Thymus (tissue), 11 donors: ENCODE measurements around the gene PARVB. TPM values are rescaled to one million over a fixed set of nuclear protein-coding genes. Genes with fewer than 3 reads are reported as not detected.

Experiments used
- DNase-seq, 9 donors: peaks; one replicate each; pipeline ENCODE4 v3.0.0-alpha.2; 2013; ENCODE audit warnings: low spot score in 9 of 9, low read depth in 6 of 9, missing footprints in 1 of 9
- H3K27ac ChIP-seq, 2 donors: one replicate each; pipeline ENCODE4 v1.5.1; 2013; ENCODE audit warnings: control low read depth in 1 of 2, low read depth in 1 of 2, low read length in 1 of 2, mild to moderate bottlenecking in 1 of 2, moderate library complexity in 1 of 2
- H3K27me3 ChIP-seq, 2 donors: one replicate each; pipeline ENCODE4 v1.5.1; 2013; ENCODE audit warnings: low read length in 1 of 2; ENCODE audit not compliant: control insufficient read depth in 2 of 2, insufficient read depth in 1 of 2
- H3K36me3 ChIP-seq, 2 donors: one replicate each; pipeline ENCODE4 v1.5.1; 2013; ENCODE audit warnings: low read length in 1 of 2, mild to moderate bottlenecking in 1 of 2, moderate library complexity in 1 of 2; ENCODE audit not compliant: control insufficient read depth in 2 of 2, insufficient read depth in 2 of 2
- H3K4me1 ChIP-seq, 2 donors: one replicate each; pipeline ENCODE4 v1.5.1; 2013; ENCODE audit warnings: low read length in 2 of 2; ENCODE audit not compliant: control insufficient read depth in 2 of 2, insufficient read depth in 2 of 2
- H3K4me3 ChIP-seq, 2 donors: one replicate each; pipeline ENCODE4 v1.5.1; 2013; ENCODE audit warnings: low read length in 2 of 2, control low read depth in 1 of 2, mild to moderate bottlenecking in 1 of 2
- H3K9me3 ChIP-seq, 2 donors: one replicate each; pipeline ENCODE4 v1.5.1; 2013; ENCODE audit warnings: low read length in 1 of 2, mild to moderate bottlenecking in 1 of 2; ENCODE audit not compliant: control insufficient read depth in 2 of 2, insufficient read depth in 1 of 2
- WGBS: extraction: QIAGEN DNeasy Blood & Tissue Kit; methylation state at CpG from one replicate; pipeline ENCODE4 v1.1.7; 2013; 5-methylcytosine and 5-hydroxymethylcytosine counted together
- polyA plus RNA-seq: library from polyadenylated mRNA; stranded (reverse); fragments of 200-250 nt; gene quantifications from one replicate; pipeline ENCODE4 v1.2.3, GENCODE V29; 2013
- total RNA-seq: library from RNA; stranded (reverse); fragments of 120-200 nt; gene quantifications from one replicate; pipeline ENCODE4 v1.2.4, GENCODE V29; 2013
- donor health status: healthy.

PARVB gene
- total and polyA plus RNA-seq, 2 donors = 14.5 to 15.2 TPM

DNA sequence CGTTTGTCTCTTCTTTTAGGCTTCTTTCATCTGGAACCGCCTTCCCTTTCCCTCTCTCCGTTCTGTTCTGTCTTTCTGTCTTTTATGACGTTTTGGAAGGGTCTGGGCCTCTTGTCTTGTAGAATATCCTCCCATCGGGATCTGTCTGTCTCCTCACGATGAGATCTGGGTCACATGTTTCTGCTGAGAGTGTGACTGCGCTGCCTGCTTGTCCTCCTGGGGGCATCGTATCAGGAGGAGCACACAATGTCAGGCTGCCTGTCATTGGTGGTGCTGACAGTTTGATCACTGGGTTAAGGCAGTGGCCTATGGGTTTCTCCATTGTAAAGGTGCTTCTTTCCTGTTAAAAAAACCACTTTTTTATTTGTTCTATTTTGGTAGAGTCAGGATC is 96.2 kb downstream of the PARVB start:
- H3K36me3 ChIP-seq = no peaks in the 10 kb centered on the region
- 97% methylated on average over 8 of the region's 8 CpGs for WGBS
- H3K9me3 ChIP-seq = peaks cover 0 to 3% of the 10 kb centered on the region in 2 donors
- DNase-seq = no peak
- H3K4me1 ChIP-seq = peaks cover 0 to 8% of the 10 kb centered on the region in 2 donors
- H3K27me3 ChIP-seq = no peaks in the 10 kb centered on the region
- H3K27ac ChIP-seq = no peak overlapping the region
- H3K4me3 ChIP-seq = no peak overlapping the region

DNA sequence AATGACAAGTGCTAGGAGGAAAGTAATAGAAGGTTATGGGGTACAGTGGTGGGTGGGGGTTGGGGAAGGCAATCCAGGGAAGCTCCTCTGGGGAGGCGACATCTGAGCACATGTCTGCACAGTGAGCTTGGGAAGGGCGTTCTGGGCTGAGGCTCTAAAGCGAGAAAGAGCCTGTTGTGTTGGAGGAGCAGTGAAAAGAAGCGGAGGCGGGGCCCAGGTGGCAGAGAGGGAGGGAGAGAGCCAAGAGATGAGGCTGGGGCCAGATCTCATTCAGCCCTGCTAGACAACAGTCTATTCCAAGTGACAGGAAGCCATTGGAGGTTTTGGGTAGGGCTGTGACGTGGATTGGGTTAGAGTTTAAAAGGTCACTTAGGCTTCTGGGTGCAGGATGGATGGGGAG is 101.3 kb downstream of the PARVB start:
- DNase-seq = no peak

DNA sequence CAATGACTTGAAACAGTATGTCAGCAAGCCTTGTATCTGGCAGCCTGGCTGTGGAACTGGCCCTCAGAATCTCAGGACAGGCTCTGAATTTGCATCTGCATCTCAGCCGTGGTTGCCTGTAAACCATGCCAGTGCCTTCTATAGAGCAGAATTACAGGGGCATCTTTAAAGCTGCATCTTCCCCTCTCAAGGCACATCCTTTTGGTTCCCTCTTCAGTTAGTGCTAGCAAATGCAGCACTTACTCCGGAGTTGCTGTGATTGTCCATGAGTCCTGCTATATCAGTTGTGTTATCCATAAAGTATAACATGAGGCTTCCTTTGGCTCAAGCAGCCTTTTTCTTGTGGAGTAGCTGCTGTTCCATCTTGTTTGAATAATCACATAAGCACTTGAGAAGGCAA is 102.7 kb downstream of the PARVB start:
- Histone ChIP-seq H3K36me3 (no peaks in the 10 kb centered on the region), H3K9me3 (peaks cover 3 to 15% of the 10 kb centered on the region in 2 donors), H3K4me3 (no peak overlapping the region), H3K27me3 (peaks cover 0 to 4% of the 10 kb centered on the region in 2 donors), H3K27ac (no peak overlapping the region), H3K4me1 (peaks cover 0 to 16% of the 10 kb centered on the region in 2 donors)
- 96% methylated on average over 2 of the region's 2 CpGs for WGBS
- no peak for DNase-seq

More for the DNA sequence above, 101.3 kb downstream of the PARVB start:
- H3K27me3 ChIP-seq = peaks cover 0 to 4% of the 10 kb centered on the region in 2 donors
- 98% methylated on average over 6 of the region's 6 CpGs for WGBS
- no peak overlapping the region for H3K4me3 ChIP-seq
- no peaks in the 10 kb centered on the region for H3K36me3 ChIP-seq
- H3K9me3 ChIP-seq = peaks cover 3 to 19% of the 10 kb centered on the region in 2 donors
- peaks cover 0 to 12% of the 10 kb centered on the region in 2 donors for H3K4me1 ChIP-seq
- no peak overlapping the region for H3K27ac ChIP-seq

DNA sequence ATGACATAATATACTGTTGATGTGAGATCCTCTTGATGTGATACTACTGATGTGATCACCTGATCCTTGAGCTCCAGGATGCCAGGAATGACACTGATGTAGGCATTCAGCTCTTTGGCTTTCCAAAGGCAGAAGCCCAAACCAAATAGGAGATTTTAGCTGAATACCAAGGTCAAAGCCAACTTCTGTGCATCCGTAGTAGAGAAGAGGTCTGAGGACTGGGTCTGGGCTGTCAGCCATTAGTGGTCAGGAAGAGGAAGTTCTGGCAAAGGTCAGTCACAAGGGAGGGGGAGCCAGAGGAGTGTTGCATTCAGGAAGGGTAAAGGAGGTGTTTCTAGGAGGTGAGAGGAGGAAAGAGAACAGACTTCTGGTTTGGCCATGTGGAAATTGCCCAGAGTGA is 103.3 kb downstream of the PARVB start:
- H3K9me3 ChIP-seq = peaks cover 3 to 15% of the 10 kb centered on the region in 2 donors
- H3K4me1 ChIP-seq = peaks cover 0 to 16% of the 10 kb centered on the region in 2 donors
- 75% methylated on average over 1 of the region's 1 CpG for WGBS
- peaks cover 0 to 6% of the 10 kb centered on the region in 2 donors for H3K27me3 ChIP-seq
- no peak overlapping the region for H3K27ac ChIP-seq
- no peak for DNase-seq
- no peak overlapping the region for H3K4me3 ChIP-seq
- H3K36me3 ChIP-seq = no peaks in the 10 kb centered on the region

DNA sequence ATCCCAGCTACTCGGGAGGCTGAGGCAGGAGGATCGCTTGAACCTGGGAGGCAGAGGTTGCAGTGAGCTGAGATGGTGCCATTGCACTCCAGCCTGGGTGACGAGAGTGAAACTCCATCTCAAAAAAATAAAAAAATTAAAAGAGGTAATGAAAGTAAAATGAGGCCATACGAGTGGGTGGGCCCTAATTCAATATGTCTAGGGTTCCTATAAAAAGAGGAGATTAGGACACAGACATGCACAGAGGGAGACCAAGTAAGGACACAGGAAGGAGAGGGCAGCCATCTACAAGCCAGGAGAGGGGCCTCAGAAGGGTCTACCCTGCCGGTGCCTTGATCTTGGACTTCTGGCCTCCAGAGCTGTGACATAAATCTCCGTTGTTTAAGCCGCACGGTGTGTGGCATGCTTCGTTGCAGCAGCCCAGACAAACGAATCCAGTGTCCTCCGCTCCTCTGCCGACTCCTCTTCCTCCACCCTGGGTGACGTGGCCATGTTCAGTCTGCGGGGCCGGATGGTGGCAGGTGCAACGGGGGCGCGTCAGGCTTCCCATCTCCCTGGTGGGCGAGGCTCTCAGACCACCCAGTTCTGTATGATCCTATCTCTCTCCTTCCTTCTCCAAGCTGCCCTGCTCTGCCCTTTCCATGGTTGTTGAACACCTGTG is 105.0 kb downstream of the PARVB start:
- Histone ChIP-seq H3K4me3 (no peak overlapping the region), H3K27ac (peak overlapping the region in 1 of 2 donors; percentile 11), H3K9me3 (peaks cover 3 to 15% of the 10 kb centered on the region in 2 donors), H3K36me3 (no peaks in the 10 kb centered on the region), H3K27me3 (peaks cover under 1 to 16% of the 10 kb centered on the region in 2 donors), H3K4me1 (peaks cover 1 to 20% of the 10 kb centered on the region in 2 donors)
- no peak for DNase-seq
- 96% methylated on average over 19 of the region's 19 CpGs for WGBS

DNA sequence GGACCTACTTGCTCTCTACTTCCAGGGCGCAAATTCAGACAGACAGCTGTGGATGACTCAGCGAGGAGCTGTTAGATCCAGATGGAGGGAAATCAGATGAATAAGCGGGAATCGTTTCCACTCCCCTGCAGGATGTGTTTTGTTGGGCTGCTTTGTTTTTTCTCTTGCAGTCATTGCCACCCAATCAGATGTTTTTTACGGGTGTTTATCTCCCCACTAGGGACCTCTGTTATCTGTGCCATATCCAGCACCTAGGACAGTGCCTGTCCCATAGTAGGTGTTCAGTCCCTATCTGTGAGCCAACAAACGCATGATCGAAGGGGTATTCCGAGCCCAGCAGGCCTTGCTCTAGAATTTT is 105.5 kb downstream of the PARVB start:
- Histone ChIP-seq H3K9me3 (peaks cover 3 to 15% of the 10 kb centered on the region in 2 donors), H3K4me1 (peaks cover 6 to 26% of the 10 kb centered on the region in 2 donors), H3K27me3 (peaks cover 2 to 17% of the 10 kb centered on the region in 2 donors), H3K27ac (peak overlapping the region in 1 of 2 donors; percentile 46), H3K36me3 (no peaks in the 10 kb centered on the region), H3K4me3 (no peak overlapping the region)
- 90% methylated on average over 8 of the region's 8 CpGs for WGBS
- no peak for DNase-seq

DNA sequence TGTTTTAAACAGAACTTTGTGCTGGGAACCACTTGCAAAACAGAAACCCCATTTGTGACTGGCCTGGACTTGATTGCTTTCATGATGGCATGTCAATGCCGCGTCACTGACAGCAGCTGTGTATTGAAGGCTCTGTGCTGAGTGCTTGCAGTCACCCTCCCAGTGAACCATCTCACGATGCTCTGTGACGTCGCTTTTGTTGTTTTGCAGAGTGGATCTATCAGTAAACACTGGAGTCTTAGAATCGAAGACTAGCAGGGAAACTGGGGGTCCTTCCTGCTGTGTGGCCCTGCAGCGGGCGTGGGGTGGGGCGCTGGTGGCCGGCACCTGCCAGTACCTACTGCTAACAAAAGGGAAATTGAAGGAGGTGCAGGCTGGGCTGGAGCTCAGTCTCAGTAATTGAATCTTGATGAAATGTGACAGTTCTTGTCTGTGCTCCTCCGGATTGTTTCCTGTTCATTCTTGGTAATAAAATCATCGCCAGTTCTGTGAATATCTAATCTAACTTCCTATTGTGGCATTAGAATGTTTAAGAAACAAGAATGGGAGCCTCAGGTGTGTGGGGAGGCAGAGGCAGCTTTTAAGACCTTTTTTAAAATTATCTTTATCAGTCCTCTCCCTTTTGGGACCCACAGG is 106.1 kb downstream of the PARVB start:
- H3K27me3 ChIP-seq = peaks cover 2 to 17% of the 10 kb centered on the region in 2 donors
- H3K27ac ChIP-seq = peak overlapping the region in 1 of 2 donors; percentile 46
- peaks cover 3 to 15% of the 10 kb centered on the region in 2 donors for H3K9me3 ChIP-seq
- no peak for DNase-seq
- WGBS = 56% methylated on average over 12 of the region's 12 CpGs
- H3K36me3 ChIP-seq = no peaks in the 10 kb centered on the region
- H3K4me1 ChIP-seq = peaks cover 10 to 30% of the 10 kb centered on the region in 2 donors
- H3K4me3 ChIP-seq = no peak overlapping the region

DNA sequence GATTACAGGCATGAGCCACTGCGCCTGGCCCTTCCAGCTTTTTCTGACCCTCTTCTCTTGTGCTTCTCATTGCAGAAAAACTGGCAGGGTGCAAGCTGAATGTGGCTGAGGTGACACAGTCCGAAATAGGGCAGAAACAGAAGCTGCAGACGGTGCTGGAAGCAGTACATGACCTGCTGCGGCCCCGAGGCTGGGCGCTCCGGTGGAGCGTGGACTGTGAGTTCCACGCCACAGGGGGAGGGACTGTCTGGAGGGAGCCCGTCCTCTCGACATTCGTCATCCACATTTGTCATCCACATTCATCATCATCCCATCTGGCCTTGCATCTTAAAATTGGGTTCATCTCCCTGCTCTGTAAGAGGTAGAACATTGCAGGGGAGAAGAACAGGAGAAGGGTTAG is 107.3 kb downstream of the PARVB start:
- no peak for DNase-seq
- WGBS = 96% methylated on average over 12 of the region's 12 CpGs
- H3K27me3 ChIP-seq = peaks cover 2 to 17% of the 10 kb centered on the region in 2 donors
- no peaks in the 10 kb centered on the region for H3K36me3 ChIP-seq
- H3K4me1 ChIP-seq = peaks cover 10 to 36% of the 10 kb centered on the region in 2 donors
- H3K27ac ChIP-seq = no peak overlapping the region
- no peak overlapping the region for H3K4me3 ChIP-seq
- H3K9me3 ChIP-seq = peaks cover under 1 to 8% of the 10 kb centered on the region in 2 donors

DNA sequence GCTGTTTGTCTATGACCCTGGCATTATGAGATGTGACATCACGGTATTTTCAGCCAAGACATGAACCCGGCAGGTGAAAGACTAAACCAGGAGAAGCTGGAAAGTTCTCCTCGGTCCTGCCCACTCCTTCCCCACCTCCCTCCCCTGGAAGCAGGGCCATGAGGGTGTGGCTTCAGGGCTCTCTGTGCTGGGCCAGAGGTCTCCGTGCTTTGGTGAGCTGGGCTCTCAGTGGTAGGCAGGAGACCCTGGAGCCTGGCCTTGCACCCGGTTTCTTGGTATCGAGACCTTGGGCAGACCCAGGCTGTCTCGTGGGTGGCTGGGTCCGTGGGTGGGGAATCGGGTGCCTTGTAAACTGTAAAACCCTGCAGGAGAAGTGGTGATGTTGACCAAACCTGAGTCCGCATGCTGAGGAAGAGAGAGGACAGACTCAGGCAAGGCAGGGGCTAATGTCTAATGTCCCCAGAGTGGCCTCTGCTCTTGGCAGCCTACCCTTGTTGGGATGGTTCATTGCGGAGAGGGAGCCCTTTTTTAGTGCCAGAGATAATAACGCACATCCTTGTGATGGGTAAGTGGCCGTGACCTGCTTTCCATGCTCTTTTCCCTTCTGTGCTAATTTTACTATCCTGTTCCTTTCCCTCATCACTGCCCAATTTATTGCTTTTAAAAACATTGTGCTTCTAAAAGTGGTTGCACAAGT is 108.0 kb downstream of the PARVB start:
- Histone ChIP-seq H3K27me3 (peaks cover 2 to 17% of the 10 kb centered on the region in 2 donors), H3K4me1 (peaks cover 16 to 40% of the 10 kb centered on the region in 2 donors), H3K36me3 (no peaks in the 10 kb centered on the region), H3K27ac (no peak overlapping the region), H3K9me3 (peaks cover 0 to 4% of the 10 kb centered on the region in 2 donors), H3K4me3 (no peak overlapping the region)
- 96% methylated on average over 13 of the region's 13 CpGs for WGBS
- DNase-seq = no peak
